Loucy (cell line): ENCODE measurements around the gene SEC61B.
A peak's percentile ranks its signal among the peaks of the same experiment; 100 is the strongest.

Experiments used
- H2AFZ ChIP-seq: fragments of 200-600 bp; sonication (generic); 2 replicates; pipeline ENCODE4 v1.6.0; 2016; ENCODE audit warnings: antibody characterized with exemption, mild to moderate bottlenecking, low read length, moderate library complexity
- H3F3A ChIP-seq: fragments of 200-600 bp; 2 replicates; pipeline ENCODE4 v1.6.0; 2016; ENCODE audit warnings: antibody characterized with exemption, low read depth, mild to moderate bottlenecking
- H3K27me3 ChIP-seq: fragments of 200-600 bp; sonication (generic); 2 replicates; pipeline ENCODE4 v1.6.1; 2014; ENCODE audit warnings: low read length, mild to moderate bottlenecking; ENCODE audit not compliant: insufficient read depth, poor library complexity, severe bottlenecking
- H3K36me3 ChIP-seq: fragments of 200-600 bp; sonication (generic); 2 replicates; pipeline ENCODE4 v1.6.1; 2016; ENCODE audit warnings: low read length; ENCODE audit not compliant: insufficient read depth
- H3K4me1 ChIP-seq: fragments of 200-600 bp; sonication (generic); 2 replicates; pipeline ENCODE4 v1.5.1; 2014; ENCODE audit warnings: low read length, mild to moderate bottlenecking; ENCODE audit not compliant: insufficient read depth, poor library complexity, severe bottlenecking
- H3K4me2 ChIP-seq: fragments of 200-600 bp; sonication (generic); 2 replicates; pipeline ENCODE4 v1.6.0; 2014; ENCODE audit warnings: antibody characterized with exemption, low read length, low read depth, mild to moderate bottlenecking; ENCODE audit not compliant: poor library complexity, severe bottlenecking
- H3K4me3 ChIP-seq: fragments of 200-600 bp; sonication (generic); 2 replicates; pipeline ENCODE4 v1.5.1; 2014; ENCODE audit warnings: low read length, mild to moderate bottlenecking, mixed read lengths; ENCODE audit not compliant: poor library complexity, severe bottlenecking
- H3K79me2 ChIP-seq: fragments of 200-600 bp; sonication (generic); 2 replicates; pipeline ENCODE4 v1.6.1; 2014; ENCODE audit warnings: low read length; ENCODE audit not compliant: insufficient read depth
- H3K9ac ChIP-seq: fragments of 200-600 bp; sonication (generic); 2 replicates; pipeline ENCODE4 v1.6.0; 2014; ENCODE audit warnings: mild to moderate bottlenecking, low read depth, low read length, moderate library complexity; ENCODE audit not compliant: poor library complexity, severe bottlenecking
- H3K9me2 ChIP-seq: fragments of 200-600 bp; sonication (generic); replicated peaks from 2 replicates; pipeline ENCODE4 v1.6.1; 2016; ENCODE audit warnings: low read depth, low read length, mixed read lengths
- H3K9me3 ChIP-seq: fragments of 200-600 bp; sonication (generic); 2 replicates; pipeline ENCODE4 v1.6.1; 2014; ENCODE audit warnings: mild to moderate bottlenecking, antibody characterized with exemption, low read length, low read depth; ENCODE audit not compliant: insufficient read depth
- H4K20me1 ChIP-seq: fragments of 200-600 bp; sonication (generic); 2 replicates; pipeline ENCODE4 v1.6.0; 2014; ENCODE audit warnings: antibody characterized with exemption, low read length, mild to moderate bottlenecking; ENCODE audit not compliant: insufficient read depth, poor library complexity, severe bottlenecking
- CTCF ChIP-seq: fragments of 200-600 bp; sonication (generic); conservative IDR thresholded peaks from 2 replicates; pipeline ENCODE4 v1.5.1; 2014; ENCODE audit warnings: mild to moderate bottlenecking, antibody characterized with exemption, low read length
- EZH2phosphoT487 ChIP-seq: fragments of 200-600 bp; IDR thresholded peaks from 2 replicates; pipeline ENCODE4 v1.6.1; 2018; ENCODE audit warnings: antibody characterized with exemption, mild to moderate bottlenecking, moderate library complexity, borderline replicate concordance

Gene SEC61B

GRCh38 chr9:99265691-99266090 is 43.6 kb downstream of the SEC61B start:
- TF ChIP-seq CTCF: no peak
- no peak for TF ChIP-seq EZH2phosphoT487
- Histone ChIP-seq H3K27me3 (no peaks in the 10 kb centered on the region), H3K9me2 (no peaks in the 10 kb centered on the region), H3K4me3 (no peak overlapping the region), H3K36me3 (no peaks in the 10 kb centered on the region), H3K4me2 (no peak overlapping the region), H3F3A (no peaks in the 10 kb centered on the region), H3K9ac (no peak overlapping the region), H3K4me1 (peaks cover 5% of the 10 kb centered on the region), H2AFZ (no peak overlapping the region), H3K79me2 (no peaks in the 10 kb centered on the region), H4K20me1 (no peaks in the 10 kb centered on the region), H3K9me3 (no peaks in the 10 kb centered on the region)

GRCh38 chr9:99266255-99267023 is 44.4 kb downstream of the SEC61B start:
- Histone ChIP-seq H3F3A (no peaks in the 10 kb centered on the region), H3K4me3 (peak overlapping the region; percentile 60), H3K9ac (no peak overlapping the region), H3K36me3 (no peaks in the 10 kb centered on the region), H3K9me3 (no peaks in the 10 kb centered on the region), H3K79me2 (no peaks in the 10 kb centered on the region), H4K20me1 (no peaks in the 10 kb centered on the region), H3K4me1 (peaks cover 5% of the 10 kb centered on the region), H3K9me2 (no peaks in the 10 kb centered on the region), H3K27me3 (no peaks in the 10 kb centered on the region), H2AFZ (peak overlapping the region; percentile 59), H3K4me2 (peak overlapping the region; percentile 73)
- TF ChIP-seq EZH2phosphoT487 (no peak), CTCF (peak; percentile 99)

- Histone ChIP-seq H3K27me3 (no peaks in the 10 kb centered on the region), H3K79me2 (no peaks in the 10 kb centered on the region), H3F3A (no peaks in the 10 kb centered on the region), H3K9me2 (no peaks in the 10 kb centered on the region), H3K9me3 (no peaks in the 10 kb centered on the region), H3K4me3 (no peak overlapping the region), H2AFZ (no peak overlapping the region), H4K20me1 (no peaks in the 10 kb centered on the region), H3K4me2 (no peak overlapping the region), H3K4me1 (peaks cover 5% of the 10 kb centered on the region), H3K9ac (no peak overlapping the region), H3K36me3 (no peaks in the 10 kb centered on the region)
- no peak for TF ChIP-seq CTCF
- TF ChIP-seq EZH2phosphoT487: no peak
These were observed 47.3 kb downstream of the SEC61B start for GRCh38 chr9:99269416-99269815.
